HepG2 (cell line): ENCODE results near the gene DDX49. TPM values are rescaled to one million over a fixed set of nuclear protein-coding genes. Genes with fewer than 3 reads are reported as not detected.

Experiments used
- ATAC-seq: fragments of 200-7000 bp; cut with Tn5 transposase; 3 replicates; pipeline ENCODE4 v1.9.1; 2020; ENCODE audit warnings: mild to moderate bottlenecking, moderate library complexity
- BruUV-seq: library from RNA; stranded (reverse); fragments of 400-500 nt; replicated peaks from 2 replicates; lab custom pipeline; 2021; lab: Mats Ljungman, UMichigan
- CTCF ChIA-PET: fragments of 300-600 bp; formaldehyde crosslinking; extraction: SDS; loops from one replicate; lab custom pipeline; 2021; ENCODE audit warnings: low total read pairs, inconsistent platforms, low intra/inter-chr PET ratio; lab: Yijun Ruan, JAX
- POLR2A ChIA-PET: fragments of 350-600 bp; sonication (Branson Sonifier 250); formaldehyde crosslinking; loops from one replicate; lab custom pipeline; 2020; ENCODE audit warnings: antibody characterized with exemption, inconsistent platforms; lab: Yijun Ruan, JAX
- DNase-seq: peaks from one replicate; pipeline ENCODE4 v3.0.0-alpha.2; 2015; ENCODE audit warnings: low spot score
- FAIRE-seq: peaks from 3 replicates; lab custom pipeline; 2011; peaks lifted over from hg19 to GRCh38; lab: Jason Lieb, UNC
- H2AFZ ChIP-seq: one replicate; pipeline ENCODE4 v1.6.1; 2011; ENCODE audit warnings: low read length, inconsistent platforms
- H3K27ac ChIP-seq: fragments of 300-600 bp; 3 replicates; pipeline ENCODE4 v1.8.0; 2011; ENCODE audit warnings: mixed run types, mild to moderate bottlenecking, mixed read lengths, low read length, inconsistent platforms; ENCODE audit not compliant: insufficient read depth; ENCODE audit errors: extremely low read length
- H3K27me3 ChIP-seq, 2 experiments: fragments of 200-600 bp in 1 of 2; 2 replicates in 1 of 2; 3 replicates in 1 of 2; pipeline versions ENCODE4 v1.6.0 to v1.8.0; 2011; ENCODE audit warnings: low read length in 2 of 2, mild to moderate bottlenecking in 2 of 2, moderate library complexity in 2 of 2, inconsistent platforms in 1 of 2; ENCODE audit not compliant: insufficient read depth in 2 of 2, control insufficient read depth in 1 of 2
- H3K36me3 ChIP-seq, 2 experiments: fragments of 200-600 bp in 1 of 2; replicated peaks in 1 of 2; 2 replicates in 1 of 2; 3 replicates in 1 of 2; pipeline versions ENCODE4 v1.5.1 to v1.8.0; 2011; ENCODE audit warnings: low read length in 2 of 2, inconsistent platforms in 1 of 2; ENCODE audit not compliant: insufficient read depth in 2 of 2, control insufficient read depth in 1 of 2
- H3K4me1 ChIP-seq: 2 replicates; pipeline ENCODE4 v1.5.1; 2012; ENCODE audit warnings: low read length, inconsistent platforms; ENCODE audit not compliant: insufficient read depth
- H3K4me2 ChIP-seq: 2 replicates; pipeline ENCODE4 v1.6.0; 2011; ENCODE audit warnings: low read depth, low read length, inconsistent platforms
- H3K4me3 ChIP-seq, 3 experiments: fragments of 200-600 bp in 1 of 3; sonication (generic), shearing (Covaris generic) in 1 of 3; replicated peaks in 1 of 3; 2 replicates each; pipeline ENCODE4 v1.5.1; 2011 to 2016; ENCODE audit warnings: low read length in 3 of 3, inconsistent platforms in 2 of 3, low read depth in 2 of 3, mild to moderate bottlenecking in 2 of 3, control low read depth in 1 of 3, mixed read lengths in 1 of 3; ENCODE audit not compliant: insufficient read depth in 1 of 3
- H3K79me2 ChIP-seq: one replicate; pipeline ENCODE4 v1.6.1; 2011; ENCODE audit warnings: low read length, inconsistent platforms; ENCODE audit not compliant: insufficient read depth
- H3K9ac ChIP-seq: 2 replicates; pipeline ENCODE4 v1.6.0; 2011; ENCODE audit warnings: mild to moderate bottlenecking, low read depth, low read length, inconsistent platforms; ENCODE audit not compliant: insufficient read depth
- H3K9me3 ChIP-seq: 2 replicates; pipeline ENCODE4 v1.5.1; 2012; ENCODE audit warnings: mild to moderate bottlenecking, low read length
- H4K20me1 ChIP-seq: 2 replicates; pipeline ENCODE4 v1.6.0; 2011; ENCODE audit warnings: inconsistent platforms, mild to moderate bottlenecking, low read length, moderate library complexity; ENCODE audit not compliant: insufficient read depth
- ASH2L ChIP-seq: fragments of 300-600, 200-600 bp; sonication (generic); IDR thresholded peaks from 2 replicates; pipeline ENCODE4 v1.7.0; 2017; ENCODE audit warnings: low read depth, mild to moderate bottlenecking, moderate library complexity, mixed read lengths, low read length; ENCODE audit not compliant: insufficient read length
- HNRNPL ChIP-seq: fragments of 200-400 bp; formaldehyde crosslinking; IDR thresholded peaks from 2 replicates; pipeline ENCODE4 v1.6.1; 2017; ENCODE audit warnings: mild to moderate bottlenecking, low read depth, low read length
- KDM3A ChIP-seq: IDR thresholded peaks from 2 replicates; pipeline ENCODE4 v1.6.1; 2018; ENCODE audit warnings: low read depth, missing compliant biosample characterization
- NR1H2 ChIP-seq: sonication (generic); formaldehyde crosslinking; IDR thresholded peaks from 2 replicates; pipeline ENCODE4 v1.8.1; 2022; ENCODE audit warnings: low read depth, missing genetic modification reagents, borderline replicate concordance
- SSRP1 ChIP-seq: IDR thresholded peaks from 2 replicates; pipeline ENCODE4 v1.6.1; 2016; ENCODE audit warnings: control low read depth
- ZBTB7A ChIP-seq: sonication (generic); formaldehyde crosslinking; IDR thresholded peaks from 2 replicates; pipeline ENCODE4 v1.8.0; 2022; ENCODE audit warnings: mild to moderate bottlenecking, missing genetic modification reagents
- ZNF33B ChIP-seq: sonication (generic); formaldehyde crosslinking; IDR thresholded peaks from 2 replicates; pipeline ENCODE4 v1.5.1; 2020; ENCODE audit warnings: mild to moderate bottlenecking, missing genetic modification reagents
- ZNF598 ChIP-seq: sonication (generic); formaldehyde crosslinking; IDR thresholded peaks from 2 replicates; pipeline ENCODE4 v1.5.1; 2020; ENCODE audit warnings: mild to moderate bottlenecking, missing genetic modification reagents, borderline replicate concordance
- WGBS: methylation state at CpG from one replicate; pipeline ENCODE4 v1.1.6; 2017; ENCODE audit warnings: low lambda C conversion rate; 5-methylcytosine and 5-hydroxymethylcytosine counted together
- in situ Hi-C: cut with HindIII; loops from 2 replicates; pipeline ENCODE4 v1.10.0; 2017; ENCODE audit warnings: low pct_unique_long_range_greater_than_20kb; ENCODE audit not compliant: extremely low pct_ligation_motif_present
- intact Hi-C: fragments of 100-400 bp; cut with micrococcal nuclease; formaldehyde crosslinking; loops from one replicate; pipeline ENCODE4 v1.10.0; 2022; ENCODE audit not compliant: unreplicated experiment
- polyA plus RNA-seq, 8 experiments: library from polyadenylated mRNA; depleted of rRNA in 3 of 8; stranded (reverse) in 7 of 8; unstranded in 1 of 8; fragments of >200 nt; fragmentation: Illumina TruSeq in 4 of 8; extraction: Trizol in 4 of 8; gene quantifications; 2 replicates each; pipeline versions ENCODE4 v1.2.1 to v1.2.3, GENCODE V29; 2011 to 2016; ENCODE audit warnings: low read depth in 4 of 8, missing spikeins in 1 of 8, mixed read lengths in 1 of 8; ENCODE audit not compliant: insufficient read depth in 1 of 8
- total RNA-seq, 5 experiments: library from RNA; depleted of rRNA; stranded (reverse); fragments of >200 nt; fragmentation: Illumina TruSeq; extraction: Trizol; gene quantifications; 2 replicates each; pipeline ENCODE4 v1.2.3, GENCODE V29; 2016; ENCODE audit warnings: low read depth in 1 of 5
- TF ChIP-seq, protein P1 (sequence below): sonication (generic); formaldehyde crosslinking; IDR thresholded peaks from 2 replicates; pipeline ENCODE4 v1.4.0; 2020; ENCODE audit warnings: missing genetic modification reagents, mild to moderate bottlenecking, borderline replicate concordance
- TF ChIP-seq, protein P2 (sequence below): sonication (generic); formaldehyde crosslinking; IDR thresholded peaks from 2 replicates; pipeline ENCODE4 v1.5.0; 2020; ENCODE audit warnings: missing genetic modification reagents, mild to moderate bottlenecking, borderline replicate concordance
- TF ChIP-seq, protein P3 (sequence below): IDR thresholded peaks from 2 replicates; pipeline ENCODE4 v1.6.1; 2012; ENCODE audit warnings: inconsistent platforms

The DDX49 gene
- total and polyA plus RNA-seq, 2 of the 13 experiments (the other 11 are each of a cell fraction or from before 2014, with no cell fraction given), result 27.0 to 46.2 TPM

DNA sequence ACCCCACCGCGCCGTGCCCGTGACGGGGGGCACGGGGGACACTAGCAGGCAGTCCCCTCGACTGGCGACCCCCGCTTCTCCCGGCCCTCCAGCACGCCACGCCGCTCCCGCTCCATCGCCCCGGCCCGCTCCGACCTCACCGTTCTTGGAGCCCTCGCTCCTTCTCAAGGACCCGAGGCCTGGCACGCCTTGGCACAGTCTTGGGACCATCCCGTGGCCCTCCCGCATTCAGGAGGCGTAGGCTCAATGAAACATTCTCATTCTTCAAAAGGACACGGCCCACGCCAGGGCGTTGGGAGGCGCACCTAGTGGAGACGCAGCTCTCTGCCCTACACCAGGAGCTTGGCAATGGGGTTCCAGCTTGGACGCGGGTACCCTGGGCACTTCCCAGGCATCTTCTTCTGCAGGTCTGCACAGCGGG, 23.1 kb upstream of the DDX49 start:
- H3K79me2 ChIP-seq, result no peaks in the 10 kb centered on the region
- no peak overlapping the region for H3K27ac ChIP-seq
- no peaks in the 10 kb centered on the region; a peak in 1 of 5 replicates for H3K27me3 ChIP-seq
- H3K9ac ChIP-seq, result no peak overlapping the region
- in situ Hi-C loops, result loop anchor here (10.0 kb wide), 1 partner anchor 88 kb away; no protein-coding TSS in a partner anchor
- no peak overlapping the region; a peak in 1 of 6 replicates for H3K4me3 ChIP-seq
- DNase-seq, result no peak
- peaks cover 23% of the 10 kb centered on the region for H3K4me1 ChIP-seq
- no peaks in the 10 kb centered on the region for H3K9me3 ChIP-seq
- peak; percentile 86 for TF ChIP-seq HNRNPL
- TF ChIP-seq ZNF598 (CRISPR knock-in tag), result no peak
- H2AFZ ChIP-seq, result no peak overlapping the region
- CTCF ChIA-PET, result interaction anchor here (2.4 kb wide), 1 partner anchor 91 kb away, joined by 24 read pairs; no protein-coding TSS in a partner anchor
- BruUV-seq, result no TSS peak
- no peak overlapping the region for H3K4me2 ChIP-seq
- no peak for ATAC-seq
- FAIRE-seq, result no peak
- intact Hi-C loops, result no loop called here
- H3K36me3 ChIP-seq, result peaks cover 1 to 7% of the 10 kb centered on the region in 2 experiments; a peak in 2 of 5 replicates
- POLR2A ChIA-PET, result interaction anchor here (2.5 kb wide), 1 partner anchor 23 kb away, joined by 11 read pairs; the partner anchor contains the start of genes COPE and DDX49
- 87% methylated on average over 31 of the region's 33 CpGs for WGBS
- H4K20me1 ChIP-seq, result no peaks in the 10 kb centered on the region

DNA sequence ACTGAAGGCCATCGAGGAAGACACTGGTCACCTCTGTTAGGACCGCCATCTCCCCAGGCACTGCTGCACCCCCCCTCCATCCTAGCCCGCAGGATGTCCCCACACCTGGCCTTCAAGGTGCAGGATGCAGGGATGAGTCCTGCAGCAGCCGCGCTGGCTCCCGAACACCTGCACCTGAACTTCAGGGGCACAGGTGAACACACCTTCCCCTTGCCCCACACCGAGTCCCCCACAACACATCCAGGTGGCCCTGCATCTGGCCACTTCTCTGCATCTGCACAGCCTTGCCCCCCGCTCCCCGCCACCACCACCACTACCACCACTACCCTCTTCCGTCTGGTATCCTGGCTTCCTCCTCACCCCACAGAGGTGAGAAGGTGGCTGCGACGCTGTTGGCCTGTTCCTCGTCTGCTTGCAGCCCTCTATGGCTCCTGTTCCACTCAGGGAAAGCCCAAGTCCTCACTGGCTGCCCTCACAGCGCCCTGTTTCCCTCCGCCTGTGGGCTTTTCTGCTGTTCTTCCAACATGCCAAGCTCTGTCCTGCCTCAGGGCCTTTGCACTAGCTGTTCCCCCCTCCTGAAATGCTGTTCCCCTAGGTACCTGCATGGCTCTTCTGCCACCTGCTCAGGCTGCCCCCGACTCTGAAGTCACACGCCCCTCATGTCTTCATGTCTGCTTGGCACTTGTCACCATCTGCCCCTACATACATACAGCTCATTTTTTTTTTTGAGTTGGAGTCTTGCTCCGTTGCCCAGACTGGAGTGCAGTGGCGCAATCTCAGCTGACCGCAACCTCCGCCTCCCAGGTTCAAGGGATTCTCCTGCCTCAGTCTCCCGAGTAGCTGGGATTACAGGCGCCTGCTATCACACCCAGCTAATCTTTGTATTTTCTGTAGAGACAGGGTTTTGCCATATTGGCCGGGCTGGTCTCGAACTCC, 22.2 kb upstream of the DDX49 start:
- DNase-seq (no peak), FAIRE-seq (no peak), ATAC-seq (no peak)
- H3K9ac ChIP-seq, result no peak overlapping the region
- no peaks in the 10 kb centered on the region; a peak in 1 of 5 replicates for H3K27me3 ChIP-seq
- whole genome bisulfite sequencing, result 89% methylated on average over 17 of the region's 25 CpGs
- H3K4me2 ChIP-seq, result no peak overlapping the region
- BruUV-seq, result no TSS peak
- in situ Hi-C loops (loop anchor here (10.0 kb wide), 1 partner anchor 87 kb away; no protein-coding TSS in a partner anchor), intact Hi-C loops (no loop called here)
- POLR2A ChIA-PET, result interaction anchor here (0.6 kb wide), 1 partner anchor 303 kb away, joined by 3 read pairs; no protein-coding TSS in a partner anchor
- H3K4me3 ChIP-seq, result no peak overlapping the region
- peaks cover 23% of the 10 kb centered on the region for H3K4me1 ChIP-seq
- CTCF ChIA-PET, result no interaction called here
- H2AFZ ChIP-seq, result no peak overlapping the region
- H3K27ac ChIP-seq, result no peak overlapping the region
- H3K79me2 ChIP-seq, result no peaks in the 10 kb centered on the region
- H3K9me3 ChIP-seq, result no peaks in the 10 kb centered on the region
- peaks cover 1 to 8% of the 10 kb centered on the region in 2 experiments; a peak in 2 of 5 replicates for H3K36me3 ChIP-seq
- no peaks in the 10 kb centered on the region for H4K20me1 ChIP-seq
- TF ChIP-seq KDM3A (CRISPR knock-in tag) (no peak), ASH2L (no peak), NR1H2 (CRISPR knock-in tag) (no peak), SSRP1 (CRISPR knock-in tag) (no peak), ZBTB7A (CRISPR knock-in tag) (no peak), ZNF33B (no peak)
- TF ChIP-seq, protein P1, sequence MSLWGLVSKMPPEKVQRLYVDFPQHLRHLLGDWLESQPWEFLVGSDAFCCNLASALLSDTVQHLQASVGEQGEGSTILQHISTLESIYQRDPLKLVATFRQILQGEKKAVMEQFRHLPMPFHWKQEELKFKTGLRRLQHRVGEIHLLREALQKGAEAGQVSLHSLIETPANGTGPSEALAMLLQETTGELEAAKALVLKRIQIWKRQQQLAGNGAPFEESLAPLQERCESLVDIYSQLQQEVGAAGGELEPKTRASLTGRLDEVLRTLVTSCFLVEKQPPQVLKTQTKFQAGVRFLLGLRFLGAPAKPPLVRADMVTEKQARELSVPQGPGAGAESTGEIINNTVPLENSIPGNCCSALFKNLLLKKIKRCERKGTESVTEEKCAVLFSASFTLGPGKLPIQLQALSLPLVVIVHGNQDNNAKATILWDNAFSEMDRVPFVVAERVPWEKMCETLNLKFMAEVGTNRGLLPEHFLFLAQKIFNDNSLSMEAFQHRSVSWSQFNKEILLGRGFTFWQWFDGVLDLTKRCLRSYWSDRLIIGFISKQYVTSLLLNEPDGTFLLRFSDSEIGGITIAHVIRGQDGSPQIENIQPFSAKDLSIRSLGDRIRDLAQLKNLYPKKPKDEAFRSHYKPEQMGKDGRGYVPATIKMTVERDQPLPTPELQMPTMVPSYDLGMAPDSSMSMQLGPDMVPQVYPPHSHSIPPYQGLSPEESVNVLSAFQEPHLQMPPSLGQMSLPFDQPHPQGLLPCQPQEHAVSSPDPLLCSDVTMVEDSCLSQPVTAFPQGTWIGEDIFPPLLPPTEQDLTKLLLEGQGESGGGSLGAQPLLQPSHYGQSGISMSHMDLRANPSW (CRISPR knock-in tag), result no peak
- TF ChIP-seq, protein P2, sequence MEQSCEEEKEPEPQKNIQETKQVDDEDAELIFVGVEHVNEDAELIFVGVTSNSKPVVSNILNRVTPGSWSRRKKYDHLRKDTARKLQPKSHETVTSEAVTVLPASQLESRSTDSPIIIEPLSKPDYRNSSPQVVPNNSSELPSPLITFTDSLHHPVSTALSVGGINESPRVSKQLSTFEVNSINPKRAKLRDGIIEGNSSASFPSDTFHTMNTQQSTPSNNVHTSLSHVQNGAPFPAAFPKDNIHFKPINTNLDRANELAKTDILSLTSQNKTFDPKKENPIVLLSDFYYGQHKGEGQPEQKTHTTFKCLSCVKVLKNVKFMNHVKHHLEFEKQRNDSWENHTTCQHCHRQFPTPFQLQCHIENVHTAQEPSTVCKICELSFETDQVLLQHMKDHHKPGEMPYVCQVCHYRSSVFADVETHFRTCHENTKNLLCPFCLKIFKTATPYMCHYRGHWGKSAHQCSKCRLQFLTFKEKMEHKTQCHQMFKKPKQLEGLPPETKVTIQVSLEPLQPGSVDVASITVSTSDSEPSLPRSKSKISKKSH, result no peak
- TF ChIP-seq, protein P3, sequence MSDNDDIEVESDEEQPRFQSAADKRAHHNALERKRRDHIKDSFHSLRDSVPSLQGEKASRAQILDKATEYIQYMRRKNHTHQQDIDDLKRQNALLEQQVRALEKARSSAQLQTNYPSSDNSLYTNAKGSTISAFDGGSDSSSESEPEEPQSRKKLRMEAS, result 0 out of 2 replicates have a peak, but pooled peaks have one; percentile 9
